ENCODE measurements around the gene ADGRB2.
"Not testable (repeated sequence)": the region's sequence is repeated elsewhere in the genome, so short reads cannot be mapped to it uniquely, and the experiment has no call there.

Gene ADGRB2

DNA sequence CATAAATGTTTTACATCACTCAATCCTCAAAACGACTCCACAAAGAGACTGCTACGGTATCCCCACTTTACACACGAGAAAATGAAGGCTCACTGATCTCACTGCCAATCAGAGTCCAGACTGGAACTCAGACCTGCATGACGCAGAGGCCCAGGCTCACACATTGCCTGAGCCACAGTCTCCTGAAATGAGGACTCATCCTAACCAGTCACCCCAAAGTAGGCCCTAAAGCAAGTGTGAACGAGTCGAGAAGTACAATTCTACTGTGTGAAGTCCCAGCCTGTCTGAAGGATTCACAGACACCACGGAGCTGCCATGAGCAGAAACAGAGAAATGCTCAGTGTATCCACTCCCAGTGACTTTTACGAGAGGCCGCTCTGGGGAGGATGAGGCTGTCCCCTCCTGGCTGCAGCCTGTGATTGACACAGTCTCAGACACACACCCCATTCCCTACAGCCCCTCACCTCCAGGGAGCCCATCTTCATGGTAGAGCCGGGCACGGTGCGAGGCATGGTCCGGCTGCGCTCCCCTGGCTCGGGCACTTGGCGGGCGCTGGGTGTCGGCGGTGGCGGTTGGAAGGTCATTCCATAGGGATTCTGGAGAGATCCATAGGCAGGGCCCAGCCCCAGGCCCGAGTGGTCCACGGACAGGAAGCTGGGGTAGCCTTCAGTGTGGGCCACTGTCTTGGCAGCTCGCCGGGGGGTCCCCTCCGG is 33.6 kb downstream of the ADGRB2 start:
- DNase-seq (ENCODE audit: low read depth in 1 of 2, low spot score in 1 of 2) = no peak

DNA sequence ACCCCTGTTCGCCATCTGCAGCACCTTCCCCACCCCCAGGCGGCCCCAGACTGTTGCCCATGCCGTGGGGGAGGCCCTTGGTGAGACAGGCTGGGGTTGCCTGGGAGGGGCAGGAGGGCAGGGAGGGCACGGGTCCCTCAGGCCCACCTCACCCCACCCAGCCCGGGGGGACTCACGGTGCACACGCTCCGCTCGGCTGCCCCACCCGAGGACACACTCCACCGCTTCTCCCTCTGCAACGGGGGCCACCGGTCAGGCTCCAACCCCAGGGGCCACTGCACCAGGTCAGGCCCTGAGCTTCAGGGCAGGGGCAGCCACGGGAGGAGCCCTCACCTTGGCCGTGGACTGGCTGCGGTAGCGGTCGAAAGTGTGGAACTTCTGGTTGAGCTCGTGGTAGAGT is 36.3 kb downstream of the ADGRB2 start:
- no peak for DNase-seq (ENCODE audit: low read depth in 1 of 2, low spot score in 1 of 2)

DNA sequence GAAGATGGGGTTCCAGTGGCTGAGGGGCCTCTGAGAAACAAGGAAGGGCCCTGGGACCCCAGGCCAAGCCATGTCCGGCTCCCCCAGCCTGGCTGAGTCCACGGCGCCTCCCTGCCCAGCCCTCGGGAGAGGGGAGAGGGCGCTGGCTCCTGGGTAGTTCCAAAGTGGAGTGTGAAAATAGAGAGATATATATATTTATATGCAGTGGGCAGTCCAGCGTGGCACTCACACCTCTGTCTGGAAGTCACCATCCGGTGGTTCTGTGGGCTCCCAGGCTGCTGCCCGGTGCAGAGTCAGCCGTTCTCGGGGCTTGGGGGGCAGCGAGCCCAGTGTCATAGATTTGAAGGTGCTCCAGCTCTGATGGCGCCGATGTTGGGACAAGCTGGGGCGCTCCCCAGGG is 36.9 kb downstream of the ADGRB2 start:
- no peak for DNase-seq (ENCODE audit: low read depth in 1 of 2, low spot score in 1 of 2)

DNA sequence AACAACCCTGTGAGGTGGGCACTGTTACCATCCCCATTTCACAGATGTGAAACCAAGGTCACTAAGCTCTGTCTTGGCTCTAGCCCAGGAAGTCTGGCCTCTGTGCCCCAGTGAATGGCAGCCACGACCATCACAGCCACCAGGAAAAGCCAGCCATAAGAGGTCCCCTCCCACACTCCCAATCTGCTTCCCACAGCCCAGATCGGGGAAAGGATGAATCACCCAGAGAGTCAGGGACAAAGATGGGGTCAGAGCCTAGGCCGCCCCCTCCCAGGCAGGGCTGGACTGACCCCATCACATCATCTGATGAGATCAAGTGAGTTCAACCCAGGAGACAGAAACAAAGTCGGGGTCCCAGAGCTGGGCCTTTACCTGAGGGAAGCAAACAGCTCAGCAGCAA is 37.4 kb downstream of the ADGRB2 start:
- no peak for DNase-seq (ENCODE audit: low read depth in 1 of 2, low spot score in 1 of 2)

DNA sequence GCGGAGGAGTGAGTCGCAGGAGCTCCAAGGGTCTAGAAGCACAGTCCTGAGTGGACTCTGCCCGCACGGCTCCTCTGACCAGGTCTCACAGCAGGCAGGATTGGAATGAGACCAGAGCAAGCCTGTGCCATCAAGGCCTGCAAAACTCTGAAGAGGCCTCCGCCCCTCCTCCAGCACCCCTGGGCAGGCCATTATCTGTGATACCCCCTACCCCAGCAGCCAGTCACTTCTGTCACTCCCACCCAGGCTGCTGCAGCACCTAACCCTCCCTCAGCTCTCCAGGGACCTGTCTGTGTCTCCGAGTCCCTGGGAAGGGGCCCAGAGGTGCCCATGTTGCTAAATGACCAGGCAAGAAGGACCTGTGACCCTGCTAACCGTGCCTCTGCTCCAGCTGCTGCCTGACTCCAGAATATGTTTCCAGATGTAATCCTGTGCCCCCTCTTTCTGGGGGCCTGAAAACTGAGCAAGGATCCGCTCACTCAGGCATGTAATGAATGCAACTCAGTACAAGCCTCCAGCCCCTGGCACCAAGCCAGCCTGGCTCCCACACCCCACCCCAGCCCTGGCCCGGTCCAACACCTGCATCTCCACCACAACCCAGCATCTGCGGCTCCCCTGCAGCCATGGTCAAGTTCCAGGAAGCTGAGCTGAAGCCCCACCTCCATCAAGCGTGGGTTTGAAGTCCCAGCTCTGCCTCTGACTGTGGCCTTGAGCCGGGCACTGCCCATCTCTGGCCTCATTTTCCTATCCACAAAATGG is 38.2 kb downstream of the ADGRB2 start:
- DNase-seq (ENCODE audit: low read depth in 1 of 2, low spot score in 1 of 2) = no peak

DNA sequence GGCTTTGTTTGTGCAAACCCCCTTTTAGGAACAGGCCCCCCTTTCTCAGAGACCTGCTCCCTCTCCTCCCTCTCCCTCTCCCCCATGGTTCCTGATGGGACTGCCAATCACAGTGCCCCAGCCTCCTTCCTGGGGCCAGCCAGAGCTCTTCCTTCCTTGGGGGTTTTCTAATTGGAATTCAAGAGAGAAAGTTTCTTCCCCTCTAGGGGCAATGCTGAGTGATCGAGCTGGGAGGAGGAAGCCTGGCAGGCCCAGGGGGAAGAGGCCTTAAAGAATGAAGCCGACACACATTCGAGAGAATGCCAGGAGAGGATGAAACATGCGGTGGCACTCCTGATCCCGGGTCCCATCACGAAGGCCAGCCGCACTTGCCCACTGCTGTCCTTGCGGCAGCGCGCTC is 39.0 kb downstream of the ADGRB2 start:
- DNase-seq (ENCODE audit: low read depth in 1 of 2, low spot score in 1 of 2) = no peak

DNA sequence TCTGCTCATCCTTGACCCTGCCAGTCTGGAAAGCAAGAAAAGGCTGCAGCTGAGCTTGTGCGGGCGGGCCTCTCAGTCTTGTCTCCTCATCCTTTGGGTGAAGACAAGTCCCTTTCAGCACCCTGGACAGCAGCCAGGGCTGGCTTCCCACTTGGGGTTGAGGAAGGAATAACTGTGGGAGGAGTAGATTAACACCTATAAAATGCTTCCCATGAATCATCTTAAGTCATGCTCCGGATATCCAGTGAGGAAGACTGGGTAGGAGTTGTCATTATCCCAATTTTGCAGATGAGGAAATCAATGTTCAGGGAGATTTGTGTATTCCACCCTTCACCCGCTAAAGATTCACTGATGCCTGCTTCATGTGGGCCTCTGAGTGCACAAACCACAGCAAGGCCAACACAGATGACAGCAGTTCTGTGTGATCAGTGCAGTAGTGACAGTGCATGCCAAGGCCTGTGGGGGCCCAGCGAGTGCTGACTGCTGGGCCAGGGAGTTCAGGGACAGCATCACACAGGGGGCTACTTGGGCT is 40.2 kb downstream of the ADGRB2 start:
- DNase-seq (ENCODE audit: low read depth in 1 of 2, low spot score in 1 of 2) = no peak

DNA sequence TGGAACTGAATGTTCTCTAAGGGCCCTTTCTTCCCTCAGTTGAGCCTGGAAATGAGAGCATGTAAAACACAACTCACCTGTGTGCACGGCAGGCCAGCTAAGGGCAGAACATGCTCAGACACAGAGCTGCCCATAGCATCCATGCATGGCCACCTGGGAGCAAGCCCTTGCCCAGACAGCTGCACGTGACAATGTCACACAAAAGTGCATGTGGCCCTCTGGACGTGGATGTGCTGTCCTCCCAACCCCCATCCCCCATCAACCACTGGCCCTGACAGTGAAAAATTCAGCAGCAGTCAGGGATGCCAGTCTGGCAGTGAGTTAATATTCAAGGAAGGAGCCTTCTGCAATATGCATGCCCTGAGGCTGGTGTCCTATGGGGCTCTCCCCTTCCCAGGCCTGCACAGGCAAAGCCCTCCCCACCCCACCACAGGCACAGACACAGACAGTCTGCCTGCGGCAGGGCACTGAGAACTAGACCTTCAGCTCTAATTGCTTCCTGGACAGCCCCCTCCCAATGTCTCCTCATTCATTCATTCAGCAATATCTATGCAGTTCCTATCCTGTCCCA is 45.7 kb downstream of the ADGRB2 start:
- DNase-seq (ENCODE audit: low read depth in 1 of 2, low spot score in 1 of 2) = no peak

DNA sequence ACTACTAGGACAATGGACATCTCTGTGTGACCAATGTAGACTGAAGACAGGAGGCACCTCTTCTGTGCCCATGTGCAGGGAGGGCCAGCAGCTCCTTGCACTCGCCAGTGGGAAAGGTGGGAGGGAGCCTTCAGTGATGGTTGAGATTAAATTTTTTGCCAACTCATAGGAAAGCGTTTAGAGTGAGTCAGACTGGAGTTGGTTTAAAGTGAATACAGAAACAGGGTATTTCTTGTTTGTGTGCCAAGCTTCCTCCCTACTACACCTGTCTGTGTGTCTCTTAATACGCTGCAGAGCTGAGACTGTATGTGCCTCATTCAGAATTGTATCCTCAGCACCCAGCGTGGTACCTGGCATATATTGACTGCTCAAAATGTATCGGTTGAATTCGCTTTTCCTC is 46.8 kb downstream of the ADGRB2 start:
- DNase-seq (ENCODE audit: low read depth in 1 of 2, low spot score in 1 of 2) = no peak

DNA sequence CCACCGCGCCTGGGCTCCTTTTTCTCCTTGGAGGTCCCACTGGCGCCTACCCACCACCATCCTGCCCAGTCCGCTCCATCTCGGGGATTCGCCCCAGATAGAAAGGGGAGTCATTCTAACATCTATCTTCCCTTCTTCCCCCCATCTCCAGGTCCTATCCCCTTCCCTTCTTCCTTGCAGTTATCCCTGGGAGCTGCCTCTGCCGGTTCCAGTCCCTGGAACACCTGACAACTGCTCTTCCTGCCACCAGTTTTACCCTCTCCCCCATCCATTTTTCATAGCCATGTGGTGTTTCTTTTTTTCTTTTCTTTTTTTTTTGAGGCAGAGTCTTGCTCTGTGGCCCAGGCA is 48.3 kb downstream of the ADGRB2 start:
- DNase-seq (ENCODE audit: low read depth in 1 of 2, low spot score in 1 of 2) = no peak

DNA sequence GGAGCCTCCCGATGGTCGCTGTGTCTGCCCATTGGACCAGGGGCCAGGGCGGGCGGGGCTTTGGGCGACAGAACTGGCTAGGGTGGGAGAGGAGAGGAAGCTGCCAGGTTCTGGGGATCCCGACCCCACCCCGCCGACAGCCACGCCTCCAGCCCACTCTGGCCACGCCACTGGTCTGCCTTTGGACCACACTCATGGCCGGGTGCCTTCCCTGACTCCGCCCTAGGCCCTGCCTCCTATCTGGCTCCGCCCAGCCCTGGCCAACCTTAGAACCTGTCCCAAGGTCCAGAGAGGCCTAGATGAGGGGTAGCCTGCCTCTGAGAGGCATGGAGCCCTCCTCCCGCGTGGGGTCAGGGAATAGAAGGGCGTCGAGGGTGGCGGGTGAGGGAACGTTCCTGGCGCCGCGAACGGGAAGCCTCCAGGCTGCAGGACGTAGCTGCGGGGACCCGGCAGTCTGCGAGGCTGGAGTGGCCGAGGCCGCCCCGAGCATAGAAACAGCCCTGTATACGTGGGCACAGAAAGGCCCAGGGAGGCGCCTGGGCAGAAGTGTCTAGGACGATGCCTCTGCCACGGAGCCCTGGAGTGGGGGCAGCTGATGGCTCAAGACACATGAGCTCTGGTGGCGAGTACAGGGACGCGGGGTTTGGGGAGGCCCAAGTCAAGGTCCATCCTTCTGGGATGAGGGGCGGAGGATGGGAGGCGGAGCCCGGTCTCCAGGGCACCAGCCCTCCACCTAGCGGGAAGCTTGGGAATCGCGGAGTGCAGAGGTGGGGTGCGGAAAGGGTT is 48.9 kb downstream of the ADGRB2 start:
- DNase-seq (ENCODE audit: low read depth in 1 of 2, low spot score in 1 of 2) = no peak

DNA sequence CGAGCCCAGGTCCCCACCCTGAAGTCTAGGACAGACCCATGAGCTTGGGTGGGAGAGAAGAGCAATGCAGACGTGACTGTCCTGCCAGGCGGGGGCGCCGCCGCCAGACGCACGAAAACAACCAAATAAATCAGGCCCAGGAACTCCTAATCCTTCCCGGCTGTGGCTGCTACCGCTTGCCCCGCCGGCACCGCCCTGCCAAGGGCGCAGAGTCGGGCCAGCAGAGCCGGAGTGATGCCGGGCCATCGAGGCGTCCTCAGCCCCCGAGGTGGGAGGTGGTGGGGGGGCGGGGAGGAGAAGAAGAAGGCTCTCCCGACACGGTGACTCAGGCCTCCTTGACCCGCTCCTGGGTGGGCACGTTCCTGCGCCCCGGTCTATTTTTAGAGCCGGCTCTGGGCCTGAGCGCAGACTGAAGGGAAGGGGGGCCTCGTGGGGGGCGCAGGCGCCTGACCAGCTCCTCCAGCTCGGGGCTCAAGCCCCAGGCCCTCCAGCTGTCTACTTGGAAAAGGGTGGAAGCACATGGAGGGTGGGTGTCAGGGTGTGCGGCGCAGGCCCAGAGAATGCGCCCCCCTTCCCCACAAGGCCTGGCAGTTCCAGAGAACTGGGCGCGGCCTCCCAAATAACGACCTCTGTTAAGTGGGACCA is 49.6 kb downstream of the ADGRB2 start:
- DNase-seq (ENCODE audit: low read depth in 1 of 2, low spot score in 1 of 2) = no peak

DNA sequence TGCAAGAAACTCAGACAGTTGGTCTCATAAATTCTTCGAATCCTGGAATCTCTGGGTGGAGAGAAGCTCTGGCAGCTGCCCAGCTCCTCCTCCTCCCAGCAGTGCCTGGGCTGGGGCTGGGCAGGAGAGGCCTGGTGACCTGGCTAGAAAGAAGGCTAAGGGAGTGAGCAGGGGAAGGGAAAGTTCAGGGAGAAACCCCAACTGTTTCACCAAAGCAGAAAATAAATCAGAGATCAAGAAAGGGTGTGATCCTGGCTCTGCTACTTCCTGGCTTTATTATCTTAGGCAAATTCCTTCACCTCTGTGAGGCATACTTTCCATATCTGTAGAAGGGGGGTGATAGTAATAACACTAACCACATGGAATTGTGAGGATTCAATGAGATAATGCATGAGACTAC is 51.5 kb downstream of the ADGRB2 start:
- no peak for DNase-seq (ENCODE audit: low read depth in 1 of 2, low spot score in 1 of 2)

DNA sequence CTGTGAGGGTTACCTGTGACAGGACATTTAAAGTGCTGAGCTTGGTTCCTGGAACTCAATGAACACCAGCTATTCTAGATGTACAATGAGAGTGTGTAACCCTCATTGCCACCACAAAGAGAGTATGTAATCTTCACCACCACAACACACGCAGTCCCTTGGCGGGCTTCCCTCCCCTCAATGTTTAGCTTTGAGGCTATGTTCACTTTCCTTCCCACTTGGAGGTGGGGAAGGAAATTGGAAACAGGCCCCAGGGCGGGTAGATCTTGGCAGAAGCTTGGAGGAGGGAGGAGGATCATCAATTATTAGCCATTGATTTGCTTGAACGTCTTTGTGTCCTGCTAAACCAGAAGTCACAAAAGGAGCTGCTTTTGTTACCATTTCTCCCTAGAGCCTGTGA is 52.1 kb downstream of the ADGRB2 start:
- no peak for DNase-seq (ENCODE audit: low read depth in 1 of 2, low spot score in 1 of 2)

DNA sequence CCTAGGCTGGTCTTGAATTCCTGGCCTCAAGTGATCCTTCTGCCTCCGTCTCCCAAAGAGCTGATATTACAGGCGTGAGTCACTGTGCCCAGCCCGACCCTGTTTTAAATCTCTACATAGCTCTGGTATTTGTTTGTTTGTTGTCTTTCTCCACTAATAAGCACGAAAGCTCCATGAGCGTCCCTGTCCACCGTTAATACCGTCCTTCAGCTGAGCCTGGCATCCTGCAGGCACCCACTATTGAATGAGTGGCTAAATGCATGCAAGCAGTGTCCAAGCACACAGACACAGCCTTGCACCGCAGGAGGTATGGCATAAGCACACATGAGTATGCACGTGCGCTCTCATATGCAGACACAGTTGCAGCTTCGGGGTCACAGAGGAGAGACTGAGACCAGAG is 55.8 kb downstream of the ADGRB2 start:
- DNase-seq (ENCODE audit: low read depth in 1 of 2, low spot score in 1 of 2) = no peak

DNA sequence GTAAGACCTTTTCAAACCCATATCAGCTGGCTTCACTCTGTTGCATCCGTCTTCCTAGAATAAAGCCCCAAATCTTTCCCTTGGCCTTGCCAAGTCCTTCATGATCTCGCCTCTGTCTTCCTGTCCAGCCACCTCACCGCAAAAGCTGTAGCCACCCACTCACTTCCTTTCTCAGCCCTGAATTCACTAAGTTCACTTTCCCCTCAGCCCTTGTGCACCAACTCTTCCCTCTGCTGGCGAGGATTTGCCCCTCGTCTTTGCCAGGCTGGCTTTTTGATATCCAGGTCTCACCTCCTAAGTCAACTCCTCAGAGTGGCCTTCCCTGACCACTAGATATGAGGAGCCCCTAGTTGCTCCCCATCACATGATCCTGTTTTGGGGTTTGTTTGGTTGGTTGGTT is 56.4 kb downstream of the ADGRB2 start:
- DNase-seq (ENCODE audit: low read depth in 1 of 2, low spot score in 1 of 2) = no peak

DNA sequence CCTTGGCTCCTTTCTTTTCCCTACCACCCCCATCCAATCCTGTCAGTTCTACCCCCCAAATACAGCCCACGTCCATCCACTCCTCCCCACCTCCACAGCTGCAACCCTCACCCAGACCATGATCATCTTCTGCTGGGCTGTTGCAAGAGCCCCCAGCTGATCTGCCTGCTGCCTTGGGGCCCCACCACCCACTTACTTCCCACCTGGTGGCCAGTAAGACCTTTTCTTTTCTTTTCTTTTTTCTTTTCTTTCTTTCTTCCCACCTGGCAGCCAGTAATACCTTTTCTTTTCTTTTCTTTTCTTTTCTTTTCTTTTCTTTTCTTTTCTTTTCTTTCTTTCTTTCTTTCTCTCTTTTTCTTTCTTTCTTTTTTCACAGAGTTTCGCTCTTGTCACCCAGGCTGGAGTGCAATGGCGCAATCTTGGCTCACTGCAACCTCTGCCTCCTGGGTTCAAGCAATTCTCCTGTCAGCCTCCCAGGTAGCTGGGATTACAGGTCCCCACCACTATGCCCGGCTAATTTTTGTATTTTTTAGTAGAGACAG is 57.0 kb downstream of the ADGRB2 start:
- DNase-seq (ENCODE audit: low read depth in 1 of 2, low spot score in 1 of 2) = not testable (repeated sequence)

DNA sequence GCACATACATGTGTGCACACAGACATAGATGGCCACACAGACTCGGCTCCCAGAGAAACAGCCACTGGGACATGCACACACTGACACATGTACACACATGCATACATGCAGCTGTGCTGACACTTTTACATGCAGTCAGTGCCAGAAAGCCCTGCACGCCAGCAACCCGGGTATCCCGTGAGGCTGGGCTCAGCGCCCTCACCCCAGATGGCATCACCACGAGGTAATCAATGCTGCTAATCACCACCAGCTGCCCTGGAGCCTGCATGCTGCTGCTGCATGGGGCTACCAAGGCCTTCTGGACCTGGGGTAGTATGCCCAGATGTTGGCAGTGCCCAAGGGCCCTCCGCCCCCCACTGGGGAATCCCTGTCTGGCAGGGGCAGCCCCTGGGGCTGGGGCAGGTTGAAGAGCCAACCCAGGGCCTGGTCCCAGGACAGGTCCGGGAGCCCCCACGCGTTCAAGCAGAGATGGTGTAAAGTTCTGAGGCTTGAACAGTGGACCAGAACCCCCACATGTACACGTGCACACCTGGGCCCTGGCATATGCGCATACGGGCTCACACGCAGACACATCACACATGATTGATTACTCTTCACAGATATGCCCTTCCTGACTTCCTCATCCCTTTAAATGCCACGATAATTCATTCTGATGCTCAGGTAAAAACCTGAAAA is 57.6 kb downstream of the ADGRB2 start:
- DNase-seq (ENCODE audit: low read depth in 1 of 2, low spot score in 1 of 2) = no peak

DNA sequence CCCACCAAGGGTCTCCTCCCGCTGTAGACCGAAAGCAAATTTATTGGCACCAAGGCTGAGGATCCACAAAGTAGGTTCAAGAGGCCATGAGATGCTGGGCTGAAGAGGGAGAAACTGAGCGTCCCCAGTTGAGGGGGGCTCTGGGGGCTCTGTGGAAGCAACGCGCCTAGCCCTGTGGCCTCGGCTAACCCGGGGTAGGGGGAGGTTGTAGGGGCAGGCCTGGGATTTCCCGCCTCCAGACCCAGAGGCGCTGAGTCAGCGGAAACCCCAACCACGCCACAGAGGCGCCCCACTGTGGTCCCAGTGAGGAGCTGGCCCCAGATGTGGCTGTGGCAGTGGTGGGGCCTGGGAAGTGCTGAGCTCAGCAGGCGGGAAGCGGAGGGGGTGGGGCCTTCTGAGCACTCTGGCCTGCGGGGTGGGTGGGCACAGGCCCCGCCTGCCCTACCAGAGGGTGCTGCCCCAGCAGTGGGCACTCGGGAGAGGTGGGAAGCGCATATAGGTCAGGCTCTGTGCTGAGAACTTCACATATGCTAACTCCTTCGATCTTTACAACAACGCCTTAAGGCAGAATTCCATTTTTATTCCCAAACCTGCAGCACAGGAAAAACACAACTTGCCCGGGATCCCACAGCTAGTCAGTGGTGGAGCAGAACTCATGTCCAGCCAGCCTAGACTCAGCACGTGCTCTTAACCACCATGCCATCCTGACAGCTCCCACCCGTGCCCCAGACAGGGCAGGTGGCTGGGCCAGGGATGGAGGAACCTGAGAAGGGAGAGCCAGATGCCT is 58.9 kb downstream of the ADGRB2 start:
- DNase-seq (ENCODE audit: low read depth in 1 of 2, low spot score in 1 of 2) = peak; percentile 24 to 37

Measured in activated CD4-positive, alpha-beta T cell treated with anti-CD3 and anti-CD28 coated beads, Interleukin-2, amount 50 U/mL, for 24 hours (primary cell).